Body of pancreas (tissue), 4 donors: ENCODE results near the gene THBD.

Source experiments
- POLR2A ChIP-seq, 3 donors: fragments of 450-650 bp; IDR thresholded peaks; one replicate each; pipeline ENCODE4 v1.6.1; 2016; ENCODE audit warnings: antibody characterized with exemption in 3 of 3, mild to moderate bottlenecking in 2 of 3
- TF ChIP-seq, protein P1 (sequence below), 7 experiments: fragments of 450-650 bp in 4 of 7; fragments of 200-600 bp in 3 of 7; sonication (generic) in 3 of 7; IDR thresholded peaks; one replicate each; pipeline ENCODE4 v1.5.1; 2016 to 2019; ENCODE audit warnings: antibody characterized with exemption in 7 of 7

GRCh38 chr20:23090147-23090546 lies 40.7 kb upstream of the THBD start:
- TF ChIP-seq, protein P1, sequence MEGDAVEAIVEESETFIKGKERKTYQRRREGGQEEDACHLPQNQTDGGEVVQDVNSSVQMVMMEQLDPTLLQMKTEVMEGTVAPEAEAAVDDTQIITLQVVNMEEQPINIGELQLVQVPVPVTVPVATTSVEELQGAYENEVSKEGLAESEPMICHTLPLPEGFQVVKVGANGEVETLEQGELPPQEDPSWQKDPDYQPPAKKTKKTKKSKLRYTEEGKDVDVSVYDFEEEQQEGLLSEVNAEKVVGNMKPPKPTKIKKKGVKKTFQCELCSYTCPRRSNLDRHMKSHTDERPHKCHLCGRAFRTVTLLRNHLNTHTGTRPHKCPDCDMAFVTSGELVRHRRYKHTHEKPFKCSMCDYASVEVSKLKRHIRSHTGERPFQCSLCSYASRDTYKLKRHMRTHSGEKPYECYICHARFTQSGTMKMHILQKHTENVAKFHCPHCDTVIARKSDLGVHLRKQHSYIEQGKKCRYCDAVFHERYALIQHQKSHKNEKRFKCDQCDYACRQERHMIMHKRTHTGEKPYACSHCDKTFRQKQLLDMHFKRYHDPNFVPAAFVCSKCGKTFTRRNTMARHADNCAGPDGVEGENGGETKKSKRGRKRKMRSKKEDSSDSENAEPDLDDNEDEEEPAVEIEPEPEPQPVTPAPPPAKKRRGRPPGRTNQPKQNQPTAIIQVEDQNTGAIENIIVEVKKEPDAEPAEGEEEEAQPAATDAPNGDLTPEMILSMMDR (IDR thresholded peaks at IDR 0.05), result no peak
- no peak for TF ChIP-seq POLR2A (IDR thresholded peaks at IDR 0.05)
